IgD-negative memory B cell (primary cell): ENCODE data around the gene IFNA13. TPM values are rescaled to one million over a fixed set of nuclear protein-coding genes. Genes with fewer than 3 reads are reported as not detected.

Experiments used
- H3K27ac Mint-ChIP-seq, 3 donors: one replicate each; pipeline ENCODE4 v1.8.0; 2020 to 2022; ENCODE audit warnings: mild to moderate bottlenecking in 3 of 3, mixed read lengths in 3 of 3, moderate library complexity in 1 of 3
- H3K27me3 Mint-ChIP-seq: one replicate; pipeline ENCODE4 v1.8.0; 2021; ENCODE audit warnings: mixed read lengths
- H3K36me3 Mint-ChIP-seq: one replicate; pipeline ENCODE4 v1.8.0; 2020; ENCODE audit warnings: mild to moderate bottlenecking, mixed read lengths
- H3K4me1 Mint-ChIP-seq, 3 donors: one replicate each; pipeline ENCODE4 v1.8.0; 2020 to 2022; ENCODE audit warnings: mixed read lengths in 3 of 3, mild to moderate bottlenecking in 1 of 3
- H3K4me3 Mint-ChIP-seq, 4 donors: one replicate each; pipeline ENCODE4 v1.8.0; 2020 to 2022; ENCODE audit warnings: mild to moderate bottlenecking in 4 of 4, mixed read lengths in 4 of 4, moderate library complexity in 3 of 4
- H3K9me3 Mint-ChIP-seq, 3 donors: one replicate each; pipeline ENCODE4 v1.8.0; 2020 to 2021; ENCODE audit warnings: mixed read lengths in 3 of 3, mild to moderate bottlenecking in 1 of 3
- polyA plus RNA-seq: library from polyadenylated mRNA; unstranded; fragments of 300-500 nt; fragmentation: Illumina TruSeq; gene quantifications from one replicate; pipeline ENCODE4 v1.2.3, GENCODE V29; 2021

The IFNA13 gene
- polyA plus RNA-seq, 1 donor from 2014 or later = not detected

DNA sequence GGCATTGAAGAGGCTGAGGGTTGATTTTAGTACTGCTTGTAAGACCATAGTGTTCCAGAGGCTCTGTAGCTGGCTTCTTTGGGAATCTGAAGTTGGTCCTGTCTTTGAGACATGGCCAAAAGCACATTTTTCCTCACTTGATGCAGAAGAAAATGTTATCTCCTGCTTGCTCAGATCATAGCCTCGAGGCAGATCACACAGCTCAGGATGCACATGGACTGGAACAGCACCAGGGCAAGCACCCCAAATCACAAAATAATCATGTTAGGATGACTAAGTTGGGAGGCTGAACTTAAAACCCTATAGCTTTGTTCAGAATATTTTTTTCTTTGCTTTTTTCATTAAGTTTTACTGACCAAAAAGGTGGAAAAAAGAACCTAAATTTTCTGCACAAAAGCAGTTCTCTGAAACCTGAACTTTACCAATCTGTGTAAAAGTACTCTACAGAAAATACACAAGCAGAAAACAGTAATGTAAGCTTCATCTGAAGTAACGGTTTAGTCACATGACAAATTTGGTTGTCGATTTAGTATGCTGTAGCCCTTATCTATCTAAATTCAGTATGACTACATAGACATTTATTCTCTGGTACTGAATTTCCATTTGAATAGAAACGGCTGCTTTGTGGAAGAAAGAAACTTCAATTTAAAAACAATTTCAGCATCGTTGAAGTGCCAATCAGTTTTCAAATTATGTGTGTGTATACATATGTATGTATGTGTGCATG, 36.0 kb downstream of the IFNA13 start:
- Mint-ChIP-seq H3K27me3 (no peaks in the 10 kb centered on the region), H3K4me1 (peaks cover 46 to 48% (median 46%) of the 10 kb centered on the region in 3 donors), H3K36me3 (peaks cover 1% of the 10 kb centered on the region), H3K9me3 (no peaks in the 10 kb centered on the region), H3K4me3 (peak overlapping the region in 3 of 4 donors; percentile 35 to 66 (median 58)), H3K27ac (no peak overlapping the region)

DNA sequence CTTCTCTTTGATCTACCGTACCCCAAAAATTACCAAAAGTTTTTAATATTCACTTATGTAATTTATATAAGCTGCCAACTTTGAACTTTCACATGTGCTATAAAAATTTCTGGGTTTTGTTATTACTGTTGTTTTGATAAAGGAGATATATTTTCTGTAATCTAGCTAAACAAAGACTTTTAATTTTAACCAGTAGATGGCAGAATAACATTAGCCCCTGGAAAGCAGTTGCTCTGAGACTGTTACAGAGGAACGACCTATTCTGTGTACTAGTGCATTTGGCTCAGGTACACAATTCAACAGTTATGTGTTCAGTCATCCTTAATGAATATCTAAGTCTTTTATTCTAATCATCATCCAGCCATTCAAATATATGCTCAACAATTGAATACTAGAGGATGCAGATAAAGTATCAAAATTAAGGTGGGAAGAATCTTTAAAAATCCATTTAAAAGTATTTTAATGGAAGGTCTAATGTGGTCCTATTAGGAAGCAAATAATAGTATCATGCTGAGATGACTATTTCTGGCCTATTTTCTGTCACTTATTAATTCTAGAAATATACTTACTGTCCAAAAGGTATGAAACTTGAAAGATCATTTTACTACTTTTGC, 41.2 kb downstream of the IFNA13 start:
- Mint-ChIP-seq H3K4me3 (no peak overlapping the region), H3K36me3 (peaks cover 5% of the 10 kb centered on the region), H3K4me1 (peaks cover 18 to 23% (median 19%) of the 10 kb centered on the region in 3 donors), H3K27me3 (no peaks in the 10 kb centered on the region), H3K27ac (no peak overlapping the region), H3K9me3 (no peaks in the 10 kb centered on the region)

DNA sequence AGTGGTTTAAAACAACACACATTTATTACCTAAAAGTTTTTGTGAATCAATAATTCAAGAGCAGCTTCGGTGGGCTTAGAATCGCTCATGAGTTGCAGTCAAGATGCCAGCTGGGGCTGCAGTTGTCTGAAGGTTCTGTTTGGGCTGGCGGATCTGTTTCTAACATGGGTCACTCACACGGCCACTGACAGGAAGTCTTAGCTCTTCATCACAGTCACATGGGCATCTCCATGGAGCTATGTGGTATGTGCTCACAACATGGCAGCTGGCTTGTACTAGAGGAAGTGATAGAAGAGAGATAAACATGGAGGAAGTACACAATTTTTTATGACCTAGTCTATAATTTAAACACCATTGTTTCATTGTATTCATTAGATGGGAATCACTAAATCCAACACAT, 43.8 kb downstream of the IFNA13 start:
- peaks cover 7 to 14% (median 12%) of the 10 kb centered on the region in 3 donors for H3K4me1 Mint-ChIP-seq
- H3K36me3 Mint-ChIP-seq = peaks cover 3% of the 10 kb centered on the region
- no peak overlapping the region for H3K27ac Mint-ChIP-seq
- H3K27me3 Mint-ChIP-seq = no peaks in the 10 kb centered on the region
- H3K4me3 Mint-ChIP-seq = no peak overlapping the region
- no peaks in the 10 kb centered on the region for H3K9me3 Mint-ChIP-seq

DNA sequence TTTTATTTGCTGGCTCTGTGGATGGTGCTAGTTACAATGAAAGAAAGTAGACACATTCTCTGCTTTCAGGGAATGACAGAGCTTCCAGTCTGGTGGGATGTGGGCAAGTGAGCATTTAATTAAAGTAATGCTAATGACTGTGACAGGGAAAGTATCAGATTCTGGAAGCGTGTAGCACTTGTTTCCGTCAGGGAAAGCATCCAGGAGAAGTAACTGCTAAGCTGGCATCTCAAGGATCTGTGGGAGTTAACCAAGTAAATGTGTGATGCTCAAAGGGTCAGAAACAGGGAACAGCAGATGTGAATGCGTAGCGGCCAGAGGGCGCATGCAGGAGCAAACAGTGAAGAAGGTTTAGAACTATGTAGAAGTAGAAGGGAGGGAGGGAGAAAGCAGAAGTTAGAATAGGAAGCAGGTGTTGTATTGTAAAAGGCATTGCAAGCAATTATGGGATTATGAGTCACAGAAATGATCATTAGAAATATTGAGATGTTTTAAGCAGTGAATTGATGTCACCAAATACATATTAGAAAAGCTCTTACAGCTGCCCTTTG, 44.9 kb downstream of the IFNA13 start:
- peaks cover 5 to 12% (median 10%) of the 10 kb centered on the region in 3 donors for H3K4me1 Mint-ChIP-seq
- H3K4me3 Mint-ChIP-seq = no peak overlapping the region
- no peaks in the 10 kb centered on the region for H3K9me3 Mint-ChIP-seq
- no peaks in the 10 kb centered on the region for H3K27me3 Mint-ChIP-seq
- peak overlapping the region in 1 of 3 donors; percentile 18 for H3K27ac Mint-ChIP-seq
- H3K36me3 Mint-ChIP-seq = peaks cover 3% of the 10 kb centered on the region

- Mint-ChIP-seq H3K36me3 (peaks cover 3% of the 10 kb centered on the region), H3K4me1 (peaks cover 0 to 7% (median 5%) of the 10 kb centered on the region in 3 donors), H3K9me3 (no peaks in the 10 kb centered on the region), H3K27me3 (no peaks in the 10 kb centered on the region), H3K27ac (no peak overlapping the region), H3K4me3 (no peak overlapping the region)
Measured at GRCh38 chr9:21320465-21320864, 47.4 kb downstream of the IFNA13 start.

DNA sequence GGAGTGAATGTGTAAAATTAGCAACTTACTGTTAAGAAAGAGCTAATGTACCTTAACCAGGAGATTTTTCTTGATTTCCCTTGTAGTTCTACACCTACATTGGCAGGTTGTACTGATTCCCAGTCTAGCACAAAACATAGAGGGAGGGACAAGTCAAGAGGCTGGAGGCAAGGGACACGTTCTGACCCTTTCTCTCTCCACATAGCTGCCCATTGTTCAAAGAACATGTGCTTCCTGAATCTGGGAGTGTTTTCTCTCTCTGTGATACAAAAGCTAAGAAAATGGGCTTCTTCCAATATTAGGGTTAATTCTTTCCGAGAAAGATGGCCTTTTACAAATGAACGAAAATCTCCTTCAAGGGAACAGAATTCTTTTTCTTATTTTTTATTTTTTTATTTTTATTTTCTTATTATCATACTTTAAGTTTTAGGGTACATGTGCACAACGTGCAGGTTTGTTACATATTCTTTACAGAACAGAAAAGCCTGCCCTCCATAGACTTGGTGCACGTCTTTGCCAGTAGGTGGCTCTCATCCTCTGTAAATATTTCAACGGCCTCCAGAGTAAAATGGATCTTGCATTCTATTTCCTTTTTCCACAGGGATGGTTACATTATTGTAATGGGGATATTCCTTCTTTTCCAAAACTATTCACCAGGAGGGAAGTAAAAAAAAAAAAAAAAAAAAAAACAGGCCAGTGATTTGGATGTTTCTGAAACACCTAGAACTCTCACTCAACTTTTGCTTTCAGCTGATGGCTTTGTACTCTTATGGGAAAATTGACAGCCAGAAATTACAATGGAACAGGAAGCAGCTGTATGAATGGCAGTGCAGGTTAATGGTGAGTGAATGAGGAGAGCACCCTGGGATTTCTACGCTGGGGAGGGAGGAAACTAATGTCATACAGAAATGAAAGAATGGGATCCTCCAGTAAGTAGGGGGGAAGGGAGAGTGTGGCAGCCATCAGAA, 49.6 kb downstream of the IFNA13 start:
- Mint-ChIP-seq H3K4me3 (no peak overlapping the region), H3K9me3 (no peaks in the 10 kb centered on the region), H3K27me3 (no peaks in the 10 kb centered on the region), H3K4me1 (peaks cover 0 to 2% (median 0%) of the 10 kb centered on the region in 3 donors), H3K27ac (peak overlapping the region in 1 of 3 donors; percentile 27), H3K36me3 (no peaks in the 10 kb centered on the region)

Other genes with a start within 250 kb of the IFNA13 start
- not detected for gene IFNW1, start 226.2 kb downstream of the IFNA13 start, polyA plus RNA-seq
- not detected for gene IFNA21, start 201.4 kb downstream of the IFNA13 start, polyA plus RNA-seq
- not detected for gene IFNA4, start 180.5 kb downstream of the IFNA13 start, polyA plus RNA-seq
- gene IFNA7, start 165.9 kb downstream of the IFNA13 start, polyA plus RNA-seq = not detected
- not detected for gene IFNA10, start 160.9 kb downstream of the IFNA13 start, polyA plus RNA-seq
- gene IFNA16, start 150.7 kb downstream of the IFNA13 start, polyA plus RNA-seq = not detected
- gene IFNA17, start 139.8 kb downstream of the IFNA13 start, polyA plus RNA-seq = not detected
- gene IFNA14, start 128.1 kb downstream of the IFNA13 start, polyA plus RNA-seq = not detected
- gene IFNA5, start 62.7 kb downstream of the IFNA13 start, polyA plus RNA-seq = not detected
- 8.4 TPM for gene KLHL9, start 32.7 kb downstream of the IFNA13 start, polyA plus RNA-seq
- gene IFNA6, start 17.2 kb downstream of the IFNA13 start, polyA plus RNA-seq = not detected
- not detected for gene IFNA2, start 17.3 kb upstream of the IFNA13 start, polyA plus RNA-seq
- gene IFNA8, start 41.1 kb upstream of the IFNA13 start, polyA plus RNA-seq = not detected
- 0.38 TPM for gene IFNA1, start 72.4 kb upstream of the IFNA13 start, polyA plus RNA-seq
- not detected for gene IFNE, start 114.3 kb upstream of the IFNA13 start, polyA plus RNA-seq